ENCODE results near the gene IL17RB. TPM values are rescaled to one million over a fixed set of nuclear protein-coding genes. Genes with fewer than 3 reads are reported as not detected.

IL17RB gene
- total RNA-seq, 1 experiment from 2014 or later, result 0.19 TPM

GRCh38 chr3:53884623-53885022, 38.3 kb downstream of the IL17RB start:
- intact Hi-C loops (cut with micrococcal nuclease), result no loop called here
- H3K27ac Mint-ChIP-seq (ENCODE audit: low read depth, unreplicated experiment), result no peak overlapping the region
- DNase-seq (ENCODE audit: unreplicated experiment), result no peak
- H3K4me3 Mint-ChIP-seq (ENCODE audit: unreplicated experiment), result no peak overlapping the region
- no peaks in the 10 kb centered on the region for H3K9me3 Mint-ChIP-seq (ENCODE audit: unreplicated experiment)
- peaks cover 38% of the 10 kb centered on the region for H3K36me3 Mint-ChIP-seq (ENCODE audit: insufficient read depth, unreplicated experiment)
- ChIA-PET POLR2A (no interaction called here), CTCF (interaction anchor here (0.6 kb wide), 1 partner anchor 1761 kb away, joined by 3 read pairs; no protein-coding TSS in a partner anchor)
- H3K27me3 Mint-ChIP-seq (ENCODE audit: insufficient read depth, unreplicated experiment), result no peaks in the 10 kb centered on the region
- no peak for TF ChIP-seq CTCF (IDR thresholded peaks at IDR 0.05; ENCODE audit: unreplicated experiment)
- no TSS peak for BruUV-seq (replicated peaks)
- H3K4me1 Mint-ChIP-seq (ENCODE audit: insufficient read depth, unreplicated experiment), result peaks cover 23% of the 10 kb centered on the region

GRCh38 chr3:53885239-53885638, 38.9 kb downstream of the IL17RB start:
- DNase-seq (ENCODE audit: unreplicated experiment), result no peak
- Mint-ChIP-seq H3K36me3 (ENCODE audit: insufficient read depth, unreplicated experiment) (peaks cover 35% of the 10 kb centered on the region), H3K4me3 (ENCODE audit: unreplicated experiment) (no peak overlapping the region), H3K27ac (ENCODE audit: low read depth, unreplicated experiment) (no peak overlapping the region), H3K27me3 (ENCODE audit: insufficient read depth, unreplicated experiment) (no peaks in the 10 kb centered on the region), H3K4me1 (ENCODE audit: insufficient read depth, unreplicated experiment) (peaks cover 27% of the 10 kb centered on the region), H3K9me3 (ENCODE audit: unreplicated experiment) (no peaks in the 10 kb centered on the region)
- ChIA-PET POLR2A (interaction anchor here (0.8 kb wide), 1 partner anchor 15 kb away, joined by 3 read pairs; no protein-coding TSS in a partner anchor), CTCF (no interaction called here)
- intact Hi-C loops (cut with micrococcal nuclease), result no loop called here
- TF ChIP-seq CTCF (IDR thresholded peaks at IDR 0.05; ENCODE audit: unreplicated experiment), result no peak
- no TSS peak for BruUV-seq (replicated peaks)

GRCh38 chr3:53887446-53887845, 41.1 kb downstream of the IL17RB start:
- no peaks in the 10 kb centered on the region for H3K27me3 Mint-ChIP-seq (ENCODE audit: insufficient read depth, unreplicated experiment)
- no peak for TF ChIP-seq CTCF (IDR thresholded peaks at IDR 0.05; ENCODE audit: unreplicated experiment)
- no peak for DNase-seq (ENCODE audit: unreplicated experiment)
- CTCF ChIA-PET, result interaction anchor here (1.2 kb wide), 1 partner anchor 177 kb away, joined by 3 read pairs; no protein-coding TSS in a partner anchor
- intact Hi-C loops (cut with micrococcal nuclease), result no loop called here
- POLR2A ChIA-PET, result no interaction called here
- BruUV-seq (replicated peaks), result no TSS peak
- peaks cover 26% of the 10 kb centered on the region for H3K4me1 Mint-ChIP-seq (ENCODE audit: insufficient read depth, unreplicated experiment)
- no peak overlapping the region for H3K4me3 Mint-ChIP-seq (ENCODE audit: unreplicated experiment)
- H3K27ac Mint-ChIP-seq (ENCODE audit: low read depth, unreplicated experiment), result peak overlapping the region; percentile 35
- no peaks in the 10 kb centered on the region for H3K9me3 Mint-ChIP-seq (ENCODE audit: unreplicated experiment)
- H3K36me3 Mint-ChIP-seq (ENCODE audit: insufficient read depth, unreplicated experiment), result peaks cover 36% of the 10 kb centered on the region

GRCh38 chr3:53888232-53888631, 41.9 kb downstream of the IL17RB start:
- Mint-ChIP-seq H3K27me3 (ENCODE audit: insufficient read depth, unreplicated experiment) (no peaks in the 10 kb centered on the region), H3K4me3 (ENCODE audit: unreplicated experiment) (no peak overlapping the region)
- BruUV-seq (replicated peaks), result no TSS peak

More at GRCh38 chr3:53888232-53888631, 41.9 kb downstream of the IL17RB start:
- ChIA-PET POLR2A (interaction anchor here (0.7 kb wide), 1 partner anchor 676 kb away, joined by 3 read pairs; no protein-coding TSS in a partner anchor), CTCF (interaction anchor here (0.8 to 1.2 kb wide), 2 partner anchors 145 to 178 kb away, joined by 3 read pairs; no protein-coding TSS in a partner anchor)
- peaks cover 3% of the 10 kb centered on the region for H3K9me3 Mint-ChIP-seq (ENCODE audit: unreplicated experiment)
- no peak overlapping the region for H3K27ac Mint-ChIP-seq (ENCODE audit: low read depth, unreplicated experiment)
- intact Hi-C loops (cut with micrococcal nuclease), result no loop called here
- H3K4me1 Mint-ChIP-seq (ENCODE audit: insufficient read depth, unreplicated experiment), result peaks cover 18% of the 10 kb centered on the region
- DNase-seq (ENCODE audit: unreplicated experiment), result no peak
- peaks cover 36% of the 10 kb centered on the region for H3K36me3 Mint-ChIP-seq (ENCODE audit: insufficient read depth, unreplicated experiment)
- no peak for TF ChIP-seq CTCF (IDR thresholded peaks at IDR 0.05; ENCODE audit: unreplicated experiment)
